T follicular helper cell (primary cell): ENCODE results near the gene ADAMTS7.
"Not testable (repeated sequence)": the region's sequence is repeated elsewhere in the genome, so short reads cannot be mapped to it uniquely, and the experiment has no call there.

ENCODE experiments used
- DNase-seq: peaks from one replicate; pipeline ENCODE4 v3.0.0-alpha.2; 2020; ENCODE audit warnings: low read depth

ADAMTS7 gene

DNA sequence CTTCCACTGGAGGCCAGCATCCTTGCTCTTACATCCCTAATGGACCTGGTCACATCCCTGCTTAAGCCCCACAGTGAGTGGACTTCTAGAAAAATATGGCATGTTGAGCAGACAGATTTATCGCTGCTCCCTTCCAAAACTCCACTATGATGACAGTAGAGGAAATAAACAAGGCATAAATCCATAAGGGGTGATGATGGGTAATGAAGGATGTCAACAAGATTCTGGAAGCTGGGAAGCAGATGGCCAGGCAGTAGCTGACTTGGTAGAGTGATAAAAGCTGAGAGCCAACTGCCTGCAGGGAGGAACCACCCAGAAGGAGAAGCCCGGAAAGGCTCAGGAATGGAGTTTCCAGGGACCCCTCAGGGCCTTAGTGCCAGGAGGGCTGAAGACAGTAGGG lies 28.9 kb downstream of the ADAMTS7 start:
- not testable (repeated sequence) for DNase-seq

DNA sequence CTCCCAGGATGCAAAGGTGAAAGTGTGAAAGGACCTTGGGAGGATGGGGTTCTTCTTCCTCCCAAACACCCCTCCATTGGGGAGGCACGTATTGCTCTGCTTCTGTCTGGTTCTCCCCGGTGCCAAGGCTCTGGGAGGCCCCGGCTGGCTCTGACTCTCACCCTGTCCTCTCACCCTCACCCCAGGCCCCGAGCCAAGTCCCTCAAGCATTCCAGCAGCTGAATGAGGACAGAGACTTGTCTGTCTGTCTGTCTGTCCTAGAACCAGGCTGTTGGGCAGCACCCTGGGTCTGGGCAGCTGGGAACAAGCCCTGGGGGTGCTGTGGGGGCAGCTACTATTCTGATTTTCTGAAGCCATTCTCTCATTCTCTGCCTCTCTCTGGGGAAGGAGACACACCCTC lies 29.9 kb downstream of the ADAMTS7 start:
- not testable (repeated sequence) for DNase-seq

DNA sequence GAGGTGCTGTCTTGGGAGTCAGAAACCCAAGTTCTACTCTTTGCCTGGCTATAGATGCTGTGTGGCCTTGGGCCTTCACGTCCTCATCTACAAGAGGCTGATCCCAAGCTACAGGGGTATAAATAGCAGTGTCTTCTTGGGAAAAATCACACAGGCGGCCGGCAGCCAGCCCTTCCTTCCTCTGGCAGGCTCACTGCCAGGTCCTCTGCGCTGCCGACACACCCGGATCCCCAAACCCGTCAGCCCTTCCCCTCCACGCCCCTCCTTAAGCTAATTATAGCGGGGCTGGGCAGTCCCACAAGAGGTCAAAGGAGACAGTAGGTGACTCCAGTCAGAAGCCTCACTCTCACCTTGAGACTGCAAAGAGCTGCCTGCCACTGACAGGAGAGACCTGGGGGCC lies 31.3 kb downstream of the ADAMTS7 start:
- DNase-seq: not testable (repeated sequence)

DNA sequence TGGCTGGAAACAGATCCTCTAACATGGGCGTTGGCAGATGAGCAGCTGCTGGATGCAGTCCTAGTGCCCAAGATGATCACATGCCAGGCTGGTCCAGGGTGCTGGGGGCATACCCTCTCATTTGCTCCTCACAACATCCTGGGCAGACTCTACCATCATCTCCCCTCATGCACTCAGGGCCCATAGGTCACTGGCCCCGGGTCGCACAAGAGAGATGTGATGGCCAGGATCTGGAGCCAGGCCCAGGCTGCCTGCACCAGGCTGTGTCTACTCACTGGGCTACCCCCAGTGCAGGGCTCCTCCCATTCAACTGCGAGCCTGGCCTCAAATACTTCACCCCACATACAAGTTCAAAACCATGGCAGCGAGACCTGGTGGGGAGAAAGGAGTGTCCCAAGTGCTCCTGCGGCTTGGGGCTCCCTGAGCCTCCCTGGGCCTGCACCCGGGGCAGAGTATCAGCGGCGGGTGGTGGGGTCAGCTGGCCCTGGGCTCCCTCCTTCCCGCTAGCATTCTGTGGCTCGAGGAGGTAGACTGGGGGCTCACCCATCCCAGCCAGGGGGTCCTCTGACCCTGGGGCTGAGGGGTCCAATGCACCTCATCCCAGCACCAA lies 32.0 kb downstream of the ADAMTS7 start:
- DNase-seq: not testable (repeated sequence)

DNA sequence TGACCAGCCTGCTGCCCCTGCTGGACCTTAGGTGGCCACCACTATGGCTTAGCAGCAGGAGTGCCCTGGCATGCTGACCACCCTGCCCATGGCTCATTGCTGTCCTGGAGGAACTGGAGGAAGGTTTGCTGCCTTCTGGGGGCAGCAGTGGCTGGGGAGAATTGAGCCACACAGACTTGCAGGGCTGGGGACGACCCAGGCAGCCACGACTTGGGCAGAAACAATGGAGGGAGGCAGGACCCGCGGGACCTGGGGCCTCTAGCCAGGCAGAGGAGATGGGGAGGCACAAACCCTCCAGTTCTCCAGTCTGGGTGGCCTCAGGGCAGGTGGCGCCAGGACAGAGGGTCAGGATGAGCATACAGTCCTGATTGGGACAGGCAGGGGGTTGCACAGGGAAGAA lies 32.8 kb downstream of the ADAMTS7 start:
- no peak for DNase-seq

DNA sequence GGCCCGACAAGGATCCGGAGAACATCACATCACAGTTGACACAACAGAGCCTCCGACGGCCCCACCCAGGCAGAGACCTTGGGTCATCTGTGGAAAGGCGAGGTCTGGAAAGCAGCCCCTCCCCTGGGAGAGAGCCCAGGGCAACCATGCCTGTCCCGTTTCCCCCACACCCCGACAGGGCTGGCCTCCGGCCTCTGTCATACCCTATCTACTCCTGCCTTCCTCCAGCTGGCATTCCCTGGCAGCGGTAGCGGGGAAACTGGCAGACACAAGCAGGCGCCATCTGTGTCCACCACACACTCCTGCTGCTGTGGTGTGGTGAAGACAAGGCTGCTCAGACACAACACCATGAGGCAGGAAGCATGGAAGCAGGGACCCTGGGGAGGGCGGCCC lies 33.3 kb downstream of the ADAMTS7 start:
- DNase-seq: not testable (repeated sequence)

DNA sequence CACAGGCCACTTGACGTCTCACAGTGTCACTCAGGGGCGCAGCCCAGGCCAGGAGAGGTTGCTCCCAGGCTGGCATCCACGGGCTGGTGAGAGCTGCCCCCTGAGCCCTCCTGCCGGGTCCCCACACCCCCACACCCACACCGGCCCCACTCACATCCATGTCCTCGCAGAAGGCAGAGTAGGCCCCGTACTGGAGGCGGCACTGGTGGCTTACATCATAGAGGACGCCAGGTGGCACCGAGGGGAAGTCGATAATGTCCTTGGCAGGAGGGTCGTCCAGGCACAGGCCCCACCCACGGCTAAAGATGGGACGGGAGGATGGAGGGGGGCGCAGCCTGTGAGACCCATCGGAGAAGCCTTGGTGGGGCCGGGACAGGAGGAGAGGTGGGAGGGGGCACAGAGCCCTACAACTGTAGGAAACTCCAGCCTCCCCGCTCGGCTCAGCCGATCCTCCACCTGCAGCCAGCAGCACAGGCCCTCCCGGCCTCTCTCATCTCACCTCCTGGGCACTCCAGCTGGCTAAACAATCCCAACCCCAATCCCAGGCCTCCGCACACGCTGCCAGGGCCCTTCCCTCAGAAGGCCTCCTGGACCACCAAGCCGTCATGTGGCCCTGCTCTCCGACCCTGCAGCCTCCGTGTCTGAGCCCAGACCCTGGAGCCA lies 33.8 kb downstream of the ADAMTS7 start:
- not testable (repeated sequence) for DNase-seq

DNA sequence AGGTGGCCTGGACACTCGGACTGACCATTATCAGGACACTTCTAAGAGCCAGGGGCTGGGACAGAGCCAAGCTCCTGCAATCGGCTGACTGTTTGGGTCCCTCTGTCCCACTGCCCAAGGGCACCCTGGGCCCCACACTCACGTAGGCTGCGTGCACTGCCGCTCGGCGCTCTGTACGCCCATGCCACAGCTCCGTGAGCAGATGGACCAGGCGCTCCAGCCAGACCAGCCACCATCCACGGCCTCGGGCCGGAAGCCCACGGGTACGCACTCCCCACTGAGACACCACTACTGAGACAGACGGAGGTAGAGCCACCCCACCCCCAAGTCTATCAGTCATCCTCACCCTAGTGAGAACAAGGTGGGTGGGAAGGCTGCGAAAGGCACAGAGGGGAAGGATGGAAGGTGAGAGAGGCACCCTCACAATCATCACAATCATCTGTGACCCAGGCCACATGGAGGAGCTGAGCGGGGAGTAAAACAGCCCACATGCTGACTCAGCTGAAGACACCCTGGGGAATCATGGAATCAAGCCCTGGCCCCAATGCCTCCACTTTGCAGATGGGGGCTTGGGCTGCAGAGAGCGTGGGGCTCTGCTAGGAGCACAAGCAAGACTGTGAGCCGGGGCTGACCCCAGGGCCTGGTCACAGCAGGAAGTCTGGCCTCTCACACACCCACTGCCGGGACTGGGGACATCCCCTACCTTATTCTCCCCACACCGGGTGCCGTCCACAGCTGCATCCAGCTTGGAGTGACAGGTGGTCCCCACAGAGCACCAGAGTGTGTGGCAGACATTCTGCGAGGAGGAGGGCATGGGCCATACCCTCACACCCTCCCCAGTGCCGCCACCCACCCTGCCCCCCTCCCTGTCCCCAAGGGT lies 35.0 kb downstream of the ADAMTS7 start:
- not testable (repeated sequence) for DNase-seq

DNA sequence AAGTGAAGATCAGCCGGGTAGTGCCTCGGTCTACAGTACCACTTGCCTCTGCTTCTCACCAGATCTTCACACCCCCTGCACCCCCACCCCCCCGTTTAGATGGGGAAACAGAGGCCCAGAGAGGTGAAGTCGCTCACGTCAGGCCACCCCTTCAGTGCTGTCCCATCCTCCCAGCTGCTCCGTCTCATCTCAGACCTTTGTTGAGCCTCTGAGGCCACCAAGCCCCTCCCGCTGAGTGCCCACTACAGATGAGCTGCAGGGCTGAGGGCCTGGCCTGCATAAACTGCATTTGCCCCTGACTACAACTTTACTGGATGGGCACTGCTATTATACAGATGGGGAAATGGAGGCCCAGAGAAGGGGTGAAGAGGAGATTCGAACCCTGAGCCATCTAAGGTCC lies 35.8 kb downstream of the ADAMTS7 start:
- no peak for DNase-seq

DNA sequence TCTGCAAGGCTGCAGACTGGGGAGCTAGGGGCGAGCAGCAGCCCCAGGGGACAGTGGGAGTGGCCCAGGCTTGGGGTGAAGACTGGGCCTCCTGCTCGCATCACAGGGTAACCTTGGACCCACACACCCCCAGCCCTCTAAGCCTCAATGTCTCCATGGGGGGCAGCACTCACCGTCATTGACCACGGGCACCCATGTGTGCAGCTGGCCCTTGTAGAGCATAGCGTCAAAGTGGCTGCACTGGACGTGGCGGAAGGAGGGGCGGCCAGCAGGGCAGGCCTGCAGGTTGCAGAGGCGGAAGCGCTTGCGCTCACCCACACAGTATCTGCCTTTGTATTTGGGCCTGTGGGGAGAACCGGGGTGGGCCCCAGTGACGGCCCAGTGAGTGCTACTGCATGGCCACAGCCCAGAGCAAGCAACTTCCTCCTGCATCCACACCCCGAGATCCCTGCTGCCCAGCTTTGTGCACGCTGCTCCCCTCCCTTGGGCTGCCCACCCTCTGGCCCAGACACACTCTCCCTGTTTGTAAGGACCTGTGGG lies 36.7 kb downstream of the ADAMTS7 start:
- not testable (repeated sequence) for DNase-seq

DNA sequence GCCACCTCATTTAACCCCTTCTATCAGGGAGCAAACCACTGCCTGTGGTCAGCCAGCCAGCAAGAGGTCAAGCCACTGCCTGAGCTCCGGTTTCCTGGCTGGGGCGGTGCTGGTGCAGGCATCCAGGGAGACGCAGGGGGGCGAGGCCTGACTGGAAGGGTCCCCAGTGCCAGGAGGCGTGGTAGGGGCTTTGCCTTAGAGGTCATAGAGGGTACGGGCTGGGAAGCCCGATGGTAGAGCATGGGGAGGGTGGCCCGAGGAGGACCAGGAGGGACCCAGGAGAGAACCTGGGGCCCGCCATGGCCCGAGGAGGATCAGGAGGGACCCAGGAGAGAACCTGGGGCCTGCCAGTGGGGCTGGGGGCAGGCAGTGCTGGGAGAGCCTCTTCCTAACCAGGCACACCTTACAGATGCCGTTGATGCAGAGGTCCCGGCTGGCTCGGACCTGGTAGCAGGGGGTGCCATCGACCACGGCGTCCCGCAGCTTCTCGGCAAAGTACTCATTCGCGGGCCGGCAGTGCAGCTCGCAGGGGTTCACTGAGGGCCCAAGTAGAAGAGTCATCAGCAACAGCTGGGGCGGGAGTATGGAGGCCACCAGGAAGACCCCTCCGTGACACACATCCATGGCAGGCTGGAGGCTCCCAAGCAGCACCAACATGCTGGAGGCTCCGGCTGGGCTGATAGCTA lies 37.4 kb downstream of the ADAMTS7 start:
- DNase-seq: not testable (repeated sequence)

DNA sequence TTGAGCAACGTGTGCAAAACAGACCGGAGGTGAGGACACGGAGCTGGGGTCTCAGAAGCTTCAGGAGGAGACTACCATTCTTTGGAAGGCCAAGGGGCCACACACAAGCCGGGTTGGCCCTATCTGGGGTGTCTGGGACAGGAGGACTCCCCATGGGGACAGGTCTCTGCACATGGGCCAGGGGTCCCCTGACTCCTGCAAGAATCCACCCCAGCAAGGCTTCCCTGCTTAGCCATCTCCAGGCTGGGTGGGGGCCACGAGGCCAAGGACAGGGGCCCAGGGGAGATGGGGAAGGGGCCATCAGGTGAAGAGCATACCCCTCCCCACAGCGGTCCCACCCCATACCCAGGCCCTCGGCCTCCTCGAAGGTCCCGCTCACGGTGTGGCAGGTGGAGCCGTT lies 38.5 kb downstream of the ADAMTS7 start:
- DNase-seq: no peak

DNA sequence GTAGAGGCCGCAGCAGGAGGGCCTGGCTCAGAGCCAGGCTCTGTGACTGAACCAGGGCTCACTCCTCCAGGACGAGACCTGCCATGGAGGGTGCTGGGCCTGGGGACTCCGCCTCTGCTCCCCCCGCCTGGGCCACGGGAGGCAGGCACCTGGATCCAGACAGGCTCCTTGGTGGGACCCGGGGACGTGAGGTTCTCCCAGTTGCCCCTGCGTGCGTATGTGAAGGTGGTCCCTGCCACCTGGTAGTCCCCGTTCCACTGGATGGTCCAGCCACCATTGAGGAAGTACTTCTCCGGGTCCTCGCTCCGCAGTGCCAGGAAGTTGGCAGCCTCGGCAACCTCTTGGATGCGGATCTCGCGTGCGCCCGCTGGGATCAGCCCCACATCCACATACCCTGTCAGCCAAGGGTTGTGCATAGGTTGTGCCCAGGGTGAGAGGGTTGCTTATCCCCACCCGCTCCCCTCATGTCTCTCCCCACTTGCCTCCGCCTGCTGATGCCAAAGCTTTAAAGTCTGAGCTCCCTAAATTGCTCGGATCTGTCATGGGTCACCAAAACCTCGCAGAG lies 39.7 kb downstream of the ADAMTS7 start:
- DNase-seq: not testable (repeated sequence)

DNA sequence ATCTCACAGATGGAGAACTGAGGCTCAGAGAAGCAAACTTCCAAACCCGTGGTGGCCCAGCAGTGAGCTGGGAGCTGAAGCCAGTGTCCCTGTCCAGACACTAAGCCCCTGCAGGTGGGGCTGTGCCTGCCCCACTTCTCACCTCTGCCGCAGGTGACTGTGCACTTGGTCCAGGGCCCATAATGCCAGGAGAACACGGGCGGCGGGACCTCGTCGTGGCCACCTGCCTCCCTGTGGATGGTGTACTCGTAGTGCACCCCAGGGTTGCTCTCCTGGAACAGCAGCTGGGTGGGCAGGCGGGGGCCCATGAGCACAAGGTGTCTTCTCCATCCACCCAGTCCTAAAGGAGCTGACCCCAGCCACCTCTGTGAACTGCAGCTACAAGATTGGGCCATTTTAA lies 40.2 kb downstream of the ADAMTS7 start:
- not testable (repeated sequence) for DNase-seq

DNA sequence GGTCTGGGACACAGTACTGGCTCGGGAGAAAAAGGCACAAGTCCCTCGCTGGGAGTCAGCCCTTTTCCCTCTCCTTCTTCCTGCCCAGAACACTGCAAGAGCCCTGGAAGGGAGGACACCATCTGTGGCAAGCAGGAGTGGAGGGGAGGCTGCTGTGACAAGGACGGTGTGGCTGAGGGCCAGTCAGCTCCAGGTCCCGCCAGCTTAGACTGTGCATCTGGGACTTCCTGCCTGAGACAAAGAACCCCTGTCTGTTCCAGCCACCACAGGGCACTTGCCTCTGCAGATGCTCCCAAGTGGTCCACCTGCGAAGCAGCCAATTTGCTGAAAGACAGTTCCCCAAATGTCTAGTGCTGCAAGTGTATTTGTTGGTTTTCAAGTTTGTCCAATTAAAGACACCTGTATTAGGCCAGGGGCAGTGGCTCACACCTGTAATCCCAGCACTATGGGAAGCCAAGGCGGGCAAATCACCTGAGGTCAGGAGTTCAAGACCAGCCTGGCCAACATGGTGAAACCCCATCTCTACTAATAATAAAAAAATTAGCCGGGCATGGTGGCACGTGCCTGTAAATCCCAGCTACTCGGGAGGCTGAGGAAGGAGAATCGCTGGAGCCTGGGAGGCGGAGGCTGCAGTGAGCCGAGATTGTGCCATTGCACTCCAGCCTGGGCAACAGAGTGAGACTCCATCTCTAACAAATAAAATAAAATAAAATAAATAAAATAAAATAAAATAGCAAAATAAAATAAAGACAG lies 41.6 kb downstream of the ADAMTS7 start:
- not testable (repeated sequence) for DNase-seq

DNA sequence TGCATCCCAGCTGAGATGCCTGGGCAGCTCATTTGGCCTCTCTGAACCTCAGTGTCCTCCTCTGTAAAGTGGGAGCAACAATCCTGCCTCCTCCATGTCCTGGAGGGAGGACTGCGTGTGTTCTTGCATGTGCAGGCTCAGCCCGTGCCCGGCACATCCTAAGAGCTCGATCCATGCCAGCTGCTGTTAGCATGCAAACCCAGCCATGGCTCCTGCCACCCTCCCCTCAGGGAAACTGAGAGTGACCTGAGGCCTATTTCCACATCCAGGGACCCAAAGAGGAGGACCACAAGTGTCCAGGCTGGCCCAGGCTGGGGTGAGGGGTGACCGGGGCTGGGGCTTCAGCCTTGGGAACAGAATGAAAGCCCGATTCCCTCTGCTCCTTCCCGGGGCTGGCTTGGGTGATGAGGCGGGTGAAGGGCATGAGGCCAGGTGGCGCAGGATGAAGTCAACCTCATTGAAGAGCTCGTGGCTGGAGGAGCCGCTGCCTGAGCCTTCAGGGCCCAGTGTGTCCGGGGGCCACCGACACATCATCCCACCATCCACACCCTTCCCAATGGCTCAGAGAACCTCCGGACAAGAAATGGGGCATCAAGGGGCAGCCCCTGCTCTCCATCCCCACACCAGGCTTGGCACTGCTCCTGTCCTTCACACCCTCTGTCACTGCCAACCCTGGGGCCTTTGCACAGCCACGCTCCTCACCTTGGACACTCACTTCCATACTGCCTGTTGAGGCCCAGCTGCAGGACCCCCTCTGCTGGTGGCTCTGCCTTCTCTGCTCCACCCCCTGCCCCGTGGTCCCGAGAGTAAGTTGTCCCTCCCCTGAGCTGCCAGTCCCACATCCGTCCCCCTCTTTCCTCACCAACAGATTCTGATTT lies 42.5 kb downstream of the ADAMTS7 start:
- DNase-seq: no peak

DNA sequence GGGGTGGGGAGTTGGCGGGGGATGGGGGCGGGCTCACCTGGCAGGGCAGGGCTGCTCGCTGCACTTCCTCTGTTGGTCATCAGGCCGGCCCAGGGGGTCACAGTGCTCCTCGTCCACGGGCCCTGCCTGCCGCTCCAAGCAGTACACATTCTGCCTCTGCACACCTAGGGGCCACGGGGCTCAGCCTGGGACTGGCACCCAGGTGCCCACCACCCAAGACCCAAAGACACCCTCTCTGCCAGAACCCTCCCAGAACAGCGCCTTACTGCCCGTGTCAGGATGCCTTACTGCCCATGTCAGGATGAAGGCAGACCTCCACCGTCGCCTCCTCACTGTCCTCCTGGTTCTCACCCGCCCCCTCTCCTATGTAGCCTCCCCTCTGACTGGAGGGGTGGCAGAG lies 43.2 kb downstream of the ADAMTS7 start:
- no peak for DNase-seq

DNA sequence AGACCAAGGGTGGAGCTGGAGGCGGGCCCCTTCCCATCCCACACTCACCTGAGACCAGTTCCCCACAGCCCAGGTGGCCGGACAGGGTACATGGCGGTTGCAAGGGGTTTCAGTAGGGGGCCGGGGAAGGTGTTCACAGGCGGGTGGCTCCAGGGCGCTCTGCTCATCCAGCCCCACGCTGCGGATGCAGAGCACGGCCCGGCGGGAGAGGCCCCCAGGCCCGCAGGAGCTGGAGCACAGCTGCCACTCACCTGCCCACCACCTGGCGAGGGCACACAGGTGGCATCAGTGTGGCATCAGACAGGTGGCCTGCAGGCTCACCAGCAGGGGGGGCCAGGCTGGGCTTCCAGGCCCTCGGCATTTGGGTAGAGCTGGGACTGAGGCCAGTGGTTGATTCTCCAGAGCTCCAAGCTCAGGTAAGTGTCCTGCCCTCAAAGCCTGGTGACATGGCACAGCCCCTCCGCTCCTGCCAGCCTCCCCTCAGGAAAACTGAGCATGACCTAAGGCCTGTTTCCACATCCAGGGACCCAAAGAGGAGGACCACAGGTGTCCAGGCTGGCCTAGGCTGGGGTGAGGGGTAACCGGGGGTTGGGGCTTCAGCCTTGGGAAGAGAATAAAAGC lies 43.8 kb downstream of the ADAMTS7 start:
- DNase-seq: no peak

DNA sequence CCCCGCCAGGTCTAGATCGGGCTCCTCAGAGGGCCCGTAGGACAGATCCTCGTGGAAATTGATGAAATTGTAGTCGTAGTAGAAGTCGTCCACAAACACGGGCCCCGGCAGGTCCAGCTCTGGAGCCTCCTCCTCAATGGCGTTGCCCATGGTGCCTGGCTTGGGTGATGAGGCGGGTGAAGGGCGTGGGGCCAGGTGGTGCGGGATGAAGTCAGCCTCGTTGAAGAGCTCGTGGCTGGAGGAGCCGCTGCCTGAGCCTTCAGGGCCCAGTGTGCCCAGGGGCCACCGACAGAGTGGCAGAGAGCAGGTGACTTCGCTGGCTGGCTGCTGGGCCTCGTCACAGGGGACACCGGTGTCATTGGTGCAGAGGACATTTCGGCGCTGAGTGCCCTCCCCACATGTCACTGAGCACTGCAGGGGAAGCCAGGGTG lies 44.6 kb downstream of the ADAMTS7 start:
- DNase-seq: not testable (repeated sequence)
